B cell (primary cell): ENCODE results near the gene SERPINA7. TPM values are rescaled to one million over a fixed set of nuclear protein-coding genes. Genes with fewer than 3 reads are reported as not detected.

ENCODE experiments used
- ATAC-seq: fragments of 200-7000 bp; cut with Tn5 transposase; one replicate; pipeline ENCODE4 v1.10.0; 2021; ENCODE audit warnings: low read depth, mild to moderate bottlenecking, moderate number of reproducible peaks, moderate library complexity
- CTCF ChIA-PET: fragments of 350-600 bp; sonication (Branson Sonifier 250); formaldehyde crosslinking; loops from one replicate; lab custom pipeline; 2021; ENCODE audit warnings: antibody characterized with exemption, inconsistent platforms; lab: Charles Lee
- POLR2A ChIA-PET: fragments of 350-600 bp; sonication (Branson Sonifier 250); formaldehyde crosslinking; loops from one replicate; lab custom pipeline; 2021; ENCODE audit warnings: antibody characterized with exemption; lab: Charles Lee
- DNase-seq: peaks from one replicate; pipeline ENCODE4 v3.0.0; 2013
- H2AFZ ChIP-seq: 2 replicates; pipeline ENCODE4 v1.6.1; 2012; ENCODE audit warnings: mild to moderate bottlenecking, low read depth, low read length; ENCODE audit not compliant: insufficient read depth, poor library complexity, severe bottlenecking
- H3K27ac ChIP-seq, 2 donors: 1 replicate in 1 of 2; 2 replicates in 1 of 2; pipeline ENCODE4 v1.5.1; 2012 to 2013; ENCODE audit warnings: low read length in 2 of 2, mild to moderate bottlenecking in 2 of 2, moderate library complexity in 1 of 2
- H3K27me3 ChIP-seq, 4 experiments: fragments of 200-600 bp in 1 of 4; sonication (generic) in 1 of 4; replicated peaks in 1 of 4; 1 replicate in 2 of 4; 2 replicates in 2 of 4; pipeline versions ENCODE4 v1.6.1 to v1.7.0; 2013 to 2016; ENCODE audit warnings: low read length in 3 of 4, mild to moderate bottlenecking in 2 of 4, mixed read lengths in 1 of 4, moderate library complexity in 1 of 4; ENCODE audit not compliant: insufficient read depth in 4 of 4, control insufficient read depth in 3 of 4; ENCODE audit errors: control extremely low read depth in 1 of 4
- H3K36me3 ChIP-seq, 2 experiments: replicated peaks in 1 of 2; 1 replicate in 1 of 2; 2 replicates in 1 of 2; pipeline versions ENCODE4 v1.6.1 to v1.7.1; 2013; ENCODE audit warnings: low read length in 1 of 2; ENCODE audit not compliant: insufficient read depth in 2 of 2, control insufficient read depth in 1 of 2; ENCODE audit errors: control extremely low read depth in 1 of 2, extremely low read depth in 1 of 2
- H3K4me1 ChIP-seq, 2 donors: fragments of 200-600 bp in 1 of 2; sonication (generic) in 1 of 2; 1 replicate in 1 of 2; 2 replicates in 1 of 2; pipeline versions ENCODE4 v1.5.1 to v1.6.1; 2013 to 2017; ENCODE audit warnings: low read length in 2 of 2; ENCODE audit not compliant: control insufficient read depth in 2 of 2, insufficient read depth in 2 of 2
- H3K4me2 ChIP-seq: replicated peaks from 2 replicates; pipeline ENCODE3; 2012; ENCODE audit warnings: mild to moderate bottlenecking, low read depth, low read length; ENCODE audit not compliant: poor library complexity, severe bottlenecking
- H3K4me3 ChIP-seq, 5 experiments: fragments of 200-600 bp in 1 of 5; sonication (generic) in 1 of 5; 1 replicate in 3 of 5; 2 replicates in 2 of 5; pipeline versions ENCODE4 v1.5.1 to v1.7.0; 2011 to 2016; ENCODE audit warnings: low read length in 4 of 5, mild to moderate bottlenecking in 4 of 5, low read depth in 2 of 5, control low read depth in 1 of 5, moderate library complexity in 1 of 5; ENCODE audit not compliant: insufficient read depth in 1 of 5; ENCODE audit errors: control extremely low read depth in 1 of 5, extremely low read depth in 1 of 5
- H3K79me2 ChIP-seq: fragments of 200-600 bp; sonication (generic); one replicate; pipeline ENCODE4 v1.6.0; 2016; ENCODE audit warnings: low read length; ENCODE audit not compliant: control insufficient read depth, insufficient read depth
- H3K9ac ChIP-seq: fragments of 200-600 bp; sonication (generic); 2 replicates; pipeline ENCODE4 v1.6.1; 2017; ENCODE audit warnings: mild to moderate bottlenecking, low read length, moderate library complexity
- H3K9me3 ChIP-seq, 3 donors: one replicate each; pipeline versions ENCODE4 v1.6.1 to v1.7.1; 2013; ENCODE audit warnings: low read length in 2 of 3; ENCODE audit not compliant: control insufficient read depth in 2 of 3, insufficient read depth in 1 of 3; ENCODE audit errors: control extremely low read depth in 1 of 3
- H4K20me1 ChIP-seq: 2 replicates; pipeline ENCODE4 v1.6.0; 2012; ENCODE audit warnings: mild to moderate bottlenecking, low read length; ENCODE audit not compliant: insufficient read depth, control insufficient read depth, poor library complexity, severe bottlenecking
- H3K27ac Mint-ChIP-seq: one replicate; pipeline ENCODE4 v1.8.0; 2021; ENCODE audit warnings: mixed read lengths
- H3K27me3 Mint-ChIP-seq: one replicate; pipeline ENCODE4 v1.8.0; 2021; ENCODE audit warnings: mixed read lengths
- H3K4me1 Mint-ChIP-seq: one replicate; pipeline ENCODE4 v1.8.0; 2021; ENCODE audit warnings: mixed read lengths
- H3K4me3 Mint-ChIP-seq: one replicate; pipeline ENCODE4 v1.8.0; 2021; ENCODE audit warnings: mixed read lengths
- H3K9me3 Mint-ChIP-seq: one replicate; pipeline ENCODE4 v1.8.0; 2022; ENCODE audit warnings: mixed read lengths; ENCODE audit not compliant: insufficient read depth
- CTCF ChIP-seq: fragments of 200-600 bp; IDR thresholded peaks from one replicate; pipeline ENCODE4 v1.8.0; 2022; ENCODE audit warnings: antibody characterized with exemption, mild to moderate bottlenecking
- EZH2 ChIP-seq: IDR thresholded peaks from 2 replicates; pipeline ENCODE4 v1.6.1; 2012; ENCODE audit warnings: borderline replicate concordance, low read depth, mild to moderate bottlenecking, moderate library complexity, low read length; ENCODE audit not compliant: insufficient read depth, poor library complexity, severe bottlenecking
- WGBS: methylation state at CpG from one replicate; pipeline ENCODE4 v1.1.5; 2013; ENCODE audit warnings: missing lambda C conversion rate; ENCODE audit not compliant: insufficient coverage; 5-methylcytosine and 5-hydroxymethylcytosine counted together
- intact Hi-C: fragments of 100-400 bp; cut with micrococcal nuclease; formaldehyde crosslinking; loops from one replicate; pipeline ENCODE4 v1.10.0; 2022
- polyA plus RNA-seq: library from polyadenylated mRNA; depleted of rRNA; stranded (reverse); fragments of >200 nt; gene quantifications from 2 replicates; pipeline ENCODE4 v1.2.3, GENCODE V29; 2012
- total RNA-seq, 2 donors: library from RNA; stranded (reverse); fragments of 120-200 nt in 1 of 2; gene quantifications; 1 replicate in 1 of 2; 2 replicates in 1 of 2; pipeline versions ENCODE4 v1.2.3 to v1.2.4, GENCODE V29; 2013 to 2022

SERPINA7 gene
- total and polyA plus RNA-seq, 2 donors (not counting 1 experiment from before 2014, with no cell fraction given), result not detected

GRCh38 chrX:106035064-106035463, 3.5 kb downstream of the SERPINA7 start:
- H2AFZ ChIP-seq, result no peak overlapping the region
- POLR2A ChIA-PET, result no interaction called here
- no peaks in the 10 kb centered on the region for H3K4me1 ChIP-seq
- H3K27ac ChIP-seq, result no peak overlapping the region
- no peaks in the 10 kb centered on the region for H3K27me3 Mint-ChIP-seq
- ATAC-seq, result no peak
- intact Hi-C loops, result no loop called here
- no peak overlapping the region for H3K4me3 ChIP-seq
- no peak overlapping the region for H3K4me3 Mint-ChIP-seq
- CTCF ChIA-PET, result no interaction called here
- no peak overlapping the region for H3K4me2 ChIP-seq
- WGBS, result no CpG with 5 or more reads among the region's 2 CpGs
- H3K79me2 ChIP-seq, result no peaks in the 10 kb centered on the region
- H4K20me1 ChIP-seq, result no peaks in the 10 kb centered on the region
- H3K36me3 ChIP-seq, result no peaks in the 10 kb centered on the region
- no peaks in the 10 kb centered on the region for H3K9me3 Mint-ChIP-seq
- TF ChIP-seq CTCF (no peak), EZH2 (no peak)
- H3K9ac ChIP-seq, result no peak overlapping the region
- H3K4me1 Mint-ChIP-seq, result no peaks in the 10 kb centered on the region
- H3K27ac Mint-ChIP-seq, result no peak overlapping the region
- no peak for DNase-seq
- no peaks in the 10 kb centered on the region for H3K27me3 ChIP-seq
- no peaks in the 10 kb centered on the region for H3K9me3 ChIP-seq

DNA sequence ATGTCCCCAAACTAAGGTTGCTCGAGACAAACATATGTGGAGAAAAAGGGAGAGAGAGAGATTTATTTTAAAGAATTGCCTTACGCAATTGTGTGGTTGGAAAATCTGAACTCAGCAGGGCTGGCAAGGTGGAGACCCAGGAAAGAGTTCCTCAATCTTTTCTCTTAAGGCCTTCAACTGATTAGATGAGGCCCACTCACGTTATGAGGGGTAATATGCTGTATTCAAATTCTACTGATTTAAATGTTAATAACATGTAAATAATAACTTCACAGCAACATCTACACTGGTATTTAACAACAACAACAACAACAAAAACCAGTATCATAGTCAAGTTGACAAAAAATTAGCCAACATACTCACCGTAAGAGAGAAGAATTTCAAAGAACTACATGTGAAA, 14.6 kb downstream of the SERPINA7 start:
- ChIA-PET CTCF (no interaction called here), POLR2A (no interaction called here)
- Histone ChIP-seq H3K4me2 (no peak overlapping the region), H3K27ac (no peak overlapping the region), H3K9ac (no peak overlapping the region), H3K4me1 (no peaks in the 10 kb centered on the region), H3K79me2 (no peaks in the 10 kb centered on the region), H2AFZ (no peak overlapping the region), H3K9me3 (no peaks in the 10 kb centered on the region), H3K36me3 (no peaks in the 10 kb centered on the region), H3K27me3 (no peaks in the 10 kb centered on the region), H3K4me3 (no peak overlapping the region), H4K20me1 (no peaks in the 10 kb centered on the region)
- Mint-ChIP-seq H3K9me3 (no peaks in the 10 kb centered on the region), H3K4me3 (no peak overlapping the region), H3K27ac (no peak overlapping the region), H3K27me3 (no peaks in the 10 kb centered on the region), H3K4me1 (no peaks in the 10 kb centered on the region)
- intact Hi-C loops, result no loop called here
- ATAC-seq, result no peak
- WGBS, result 100% methylated on average over 1 of the region's 4 CpGs
- TF ChIP-seq CTCF (no peak), EZH2 (no peak)
- no peak for DNase-seq
